ENCODE data around the gene TGFBR3. TPM values are rescaled to one million over a fixed set of nuclear protein-coding genes. Genes with fewer than 3 reads are reported as not detected.
A peak's percentile ranks its signal among the peaks of the same experiment; 100 is the strongest.

The TGFBR3 gene
- total RNA-seq, 1 donor from 2014 or later, result 2.5 TPM

- H3K4me2 ChIP-seq (ENCODE audit: low read length), result peak overlapping the region; percentile 10
- no peak for FAIRE-seq
- H3K4me1 Mint-ChIP-seq (ENCODE audit: low read depth, unreplicated experiment), result peaks cover 16% of the 10 kb centered on the region
Observed at GRCh38 chr1:91768786-91769725, 116.9 kb downstream of the TGFBR3 start.

GRCh38 chr1:91768120-91768519 is 117.8 kb downstream of the TGFBR3 start:
- FAIRE-seq, result no peak
- TF ChIP-seq CTCF (IDR thresholded peaks at IDR 0.05; ENCODE audit: insufficient read depth, low read depth, low read length) (no peak), EZH2 (IDR thresholded peaks at IDR 0.05; ENCODE audit: insufficient read depth, low read length) (no peak)
- H3K36me3 Mint-ChIP-seq (ENCODE audit: low read depth, unreplicated experiment), result no peaks in the 10 kb centered on the region

More at GRCh38 chr1:91768786-91769725, 116.9 kb downstream of the TGFBR3 start:
- Histone ChIP-seq H3K27me3 (ENCODE audit: insufficient read depth, low read length) (no peaks in the 10 kb centered on the region), H2AFZ (ENCODE audit: low read depth, low read length) (no peak overlapping the region), H3K4me1 (ENCODE audit: insufficient read depth, low read length) (peaks cover 5% of the 10 kb centered on the region), H3K4me3 (ENCODE audit: insufficient read depth, low read depth, low read length) (no peak overlapping the region), H3K9me3 (ENCODE audit: insufficient read depth, low read depth, low read length) (no peaks in the 10 kb centered on the region), H3K27ac (ENCODE audit: low read depth, low read length) (no peak overlapping the region), H3K9ac (ENCODE audit: low read length) (no peak overlapping the region), H3K79me2 (ENCODE audit: insufficient read depth, low read length) (no peaks in the 10 kb centered on the region), H4K20me1 (ENCODE audit: insufficient read depth, low read length) (no peaks in the 10 kb centered on the region), H3K36me3 (ENCODE audit: insufficient read depth, low read length) (no peaks in the 10 kb centered on the region)
- Mint-ChIP-seq H3K9me3 (ENCODE audit: unreplicated experiment) (no peaks in the 10 kb centered on the region), H3K27ac (ENCODE audit: unreplicated experiment) (no peak overlapping the region), H3K4me3 (ENCODE audit: unreplicated experiment) (no peak overlapping the region), H3K36me3 (ENCODE audit: low read depth, unreplicated experiment) (no peaks in the 10 kb centered on the region), H3K27me3 (ENCODE audit: low read depth, unreplicated experiment) (peaks cover 2% of the 10 kb centered on the region)
- peak; percentile 71 for DNase-seq (ENCODE audit: low read depth)
- TF ChIP-seq CTCF (IDR thresholded peaks at IDR 0.05; ENCODE audit: insufficient read depth, low read depth, low read length), result no peak
- TF ChIP-seq EZH2 (IDR thresholded peaks at IDR 0.05; ENCODE audit: insufficient read depth, low read length), result no peak

GRCh38 chr1:91766883-91767282 is 119.1 kb downstream of the TGFBR3 start:
- H3K36me3 Mint-ChIP-seq (ENCODE audit: low read depth, unreplicated experiment), result no peaks in the 10 kb centered on the region
- no peak overlapping the region for H3K4me3 Mint-ChIP-seq (ENCODE audit: unreplicated experiment)
- Histone ChIP-seq H3K9ac (ENCODE audit: low read length) (no peak overlapping the region), H3K27ac (ENCODE audit: low read depth, low read length) (no peak overlapping the region), H3K79me2 (ENCODE audit: insufficient read depth, low read length) (no peaks in the 10 kb centered on the region), H2AFZ (ENCODE audit: low read depth, low read length) (no peak overlapping the region), H3K4me1 (ENCODE audit: insufficient read depth, low read length) (peaks cover 5% of the 10 kb centered on the region), H3K36me3 (ENCODE audit: insufficient read depth, low read length) (no peaks in the 10 kb centered on the region), H3K4me2 (ENCODE audit: low read length) (no peak overlapping the region), H3K4me3 (ENCODE audit: insufficient read depth, low read depth, low read length) (no peak overlapping the region), H4K20me1 (ENCODE audit: insufficient read depth, low read length) (no peaks in the 10 kb centered on the region), H3K9me3 (ENCODE audit: insufficient read depth, low read depth, low read length) (no peaks in the 10 kb centered on the region), H3K27me3 (ENCODE audit: insufficient read depth, low read length) (no peaks in the 10 kb centered on the region)
- FAIRE-seq (no peak), DNase-seq (ENCODE audit: low read depth) (no peak)
- H3K27ac Mint-ChIP-seq (ENCODE audit: unreplicated experiment), result no peak overlapping the region
- TF ChIP-seq EZH2 (IDR thresholded peaks at IDR 0.05; ENCODE audit: insufficient read depth, low read length), result no peak
- no peak for TF ChIP-seq CTCF (IDR thresholded peaks at IDR 0.05; ENCODE audit: insufficient read depth, low read depth, low read length)
- peaks cover 16% of the 10 kb centered on the region for H3K4me1 Mint-ChIP-seq (ENCODE audit: low read depth, unreplicated experiment)
- H3K27me3 Mint-ChIP-seq (ENCODE audit: low read depth, unreplicated experiment), result peaks cover 4% of the 10 kb centered on the region
- H3K9me3 Mint-ChIP-seq (ENCODE audit: unreplicated experiment), result no peaks in the 10 kb centered on the region

More at GRCh38 chr1:91768120-91768519, 117.8 kb downstream of the TGFBR3 start:
- H3K4me1 ChIP-seq (ENCODE audit: insufficient read depth, low read length), result peaks cover 5% of the 10 kb centered on the region
- H3K27ac Mint-ChIP-seq (ENCODE audit: unreplicated experiment), result no peak overlapping the region
- H3K9me3 Mint-ChIP-seq (ENCODE audit: unreplicated experiment), result no peaks in the 10 kb centered on the region
- DNase-seq (ENCODE audit: low read depth), result no peak
- H3K9ac ChIP-seq (ENCODE audit: low read length), result no peak overlapping the region
- no peak overlapping the region for H3K4me2 ChIP-seq (ENCODE audit: low read length)
- no peaks in the 10 kb centered on the region for H4K20me1 ChIP-seq (ENCODE audit: insufficient read depth, low read length)
- H2AFZ ChIP-seq (ENCODE audit: low read depth, low read length), result no peak overlapping the region
- H3K79me2 ChIP-seq (ENCODE audit: insufficient read depth, low read length), result no peaks in the 10 kb centered on the region
- H3K27me3 ChIP-seq (ENCODE audit: insufficient read depth, low read length), result no peaks in the 10 kb centered on the region
- peaks cover 2% of the 10 kb centered on the region for H3K27me3 Mint-ChIP-seq (ENCODE audit: low read depth, unreplicated experiment)
- H3K9me3 ChIP-seq (ENCODE audit: insufficient read depth, low read depth, low read length), result no peaks in the 10 kb centered on the region
- peaks cover 16% of the 10 kb centered on the region for H3K4me1 Mint-ChIP-seq (ENCODE audit: low read depth, unreplicated experiment)
- H3K36me3 ChIP-seq (ENCODE audit: insufficient read depth, low read length), result no peaks in the 10 kb centered on the region
- no peak overlapping the region for H3K27ac ChIP-seq (ENCODE audit: low read depth, low read length)
- H3K4me3 Mint-ChIP-seq (ENCODE audit: unreplicated experiment), result no peak overlapping the region
- no peak overlapping the region for H3K4me3 ChIP-seq (ENCODE audit: insufficient read depth, low read depth, low read length)

Measured in astrocyte (in vitro differentiated cells and primary cell).